HG03108 (cell line): ENCODE results near the gene SCIMP.
"Not testable (repeated sequence)": the region's sequence is repeated elsewhere in the genome, so short reads cannot be mapped to it uniquely, and the experiment has no call there.

Source experiments
- ATAC-seq: cut with Tn5 transposase; IDR thresholded peaks from one replicate; pipeline ENCODE4 v1.9.1; 2021; ENCODE audit warnings: moderate library complexity; ENCODE audit not compliant: unreplicated experiment

The SCIMP gene

DNA sequence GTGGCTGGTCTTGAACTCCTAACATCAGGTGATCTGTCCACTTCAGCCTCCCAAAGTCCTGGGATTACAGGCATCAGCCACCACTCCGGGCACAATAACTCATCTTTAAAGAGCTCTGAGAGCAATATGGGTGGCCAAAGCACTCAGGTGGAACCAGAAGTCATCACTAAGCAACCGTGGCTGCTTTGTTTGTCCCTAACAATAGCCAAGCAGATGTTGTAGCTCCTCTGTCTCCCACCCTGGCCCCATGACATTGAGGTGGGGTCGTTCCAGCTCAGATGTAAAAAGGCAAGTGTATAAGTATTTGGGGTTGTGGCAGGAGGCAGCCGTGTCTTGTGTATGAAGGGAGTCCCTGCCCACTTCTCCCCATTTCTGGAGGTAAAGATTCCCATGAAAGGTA, 3.7 kb upstream of the SCIMP start:
- no peak for ATAC-seq

- ATAC-seq, result no peak
Measured at GRCh38 chr17:5237541-5238016, 2.9 kb upstream of the SCIMP start.

GRCh38 chr17:5236938-5237540, 2.4 kb upstream of the SCIMP start:
- ATAC-seq, result no peak

DNA sequence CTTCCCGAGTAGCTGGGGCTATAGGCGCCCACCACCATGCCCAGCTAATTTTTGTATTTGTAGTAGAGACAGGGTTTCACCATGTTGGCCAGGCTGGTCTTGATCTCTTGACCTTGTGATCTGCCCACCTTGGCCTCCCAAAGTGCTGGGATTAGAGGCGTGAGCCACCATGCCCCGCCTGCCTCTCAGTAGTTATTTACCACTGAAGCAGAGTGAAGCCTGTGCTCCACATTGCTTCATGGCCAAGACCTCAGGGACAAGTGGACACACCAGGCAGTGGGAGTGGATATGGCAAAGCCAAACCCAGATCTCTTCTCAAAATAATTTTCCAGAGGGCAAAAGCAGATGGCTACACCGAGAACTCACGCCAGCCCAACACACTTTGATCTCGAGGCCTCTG, 1.2 kb downstream of the SCIMP start:
- ATAC-seq, result not testable (repeated sequence)

GRCh38 chr17:5226940-5227878, 7.5 kb downstream of the SCIMP start:
- ATAC-seq, result peak; percentile 37

DNA sequence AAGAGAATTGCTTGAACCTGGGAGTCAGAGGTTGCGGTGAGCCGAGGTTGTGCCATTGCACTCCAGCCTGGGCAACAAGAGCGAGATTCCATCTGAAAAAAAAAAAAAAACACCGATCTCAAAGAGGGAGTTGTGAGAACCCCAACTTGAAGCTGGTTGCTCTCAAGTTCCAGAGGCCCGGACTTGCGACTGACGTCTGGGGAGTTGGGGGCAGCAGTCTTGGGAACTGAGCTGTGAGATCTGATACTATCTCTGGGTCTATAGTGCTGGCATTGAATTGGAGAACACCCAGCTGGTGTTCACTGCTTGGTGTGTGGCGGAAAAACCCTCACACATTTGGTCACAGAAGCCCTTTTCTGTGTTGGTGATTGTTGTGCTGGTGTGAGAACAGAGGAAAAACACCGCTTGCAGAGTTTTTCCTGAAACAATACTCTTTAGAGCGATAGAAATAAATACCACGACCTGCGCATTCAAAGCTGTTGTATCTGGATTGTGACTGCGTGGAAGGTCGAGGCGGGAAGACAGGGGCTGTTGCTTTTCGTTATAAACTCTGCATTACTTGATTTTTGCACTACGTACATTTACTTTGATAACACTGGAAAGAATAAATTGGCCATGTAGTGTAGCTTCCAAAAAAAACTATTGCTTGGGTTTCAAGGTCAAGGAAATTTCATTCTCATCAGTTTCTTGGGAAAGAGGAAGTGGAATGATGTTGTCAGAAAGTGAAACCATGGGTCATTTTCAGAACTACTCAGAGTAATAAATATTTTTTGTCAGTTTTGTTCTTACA, 8.8 kb downstream of the SCIMP start:
- ATAC-seq, result peak; percentile 32

DNA sequence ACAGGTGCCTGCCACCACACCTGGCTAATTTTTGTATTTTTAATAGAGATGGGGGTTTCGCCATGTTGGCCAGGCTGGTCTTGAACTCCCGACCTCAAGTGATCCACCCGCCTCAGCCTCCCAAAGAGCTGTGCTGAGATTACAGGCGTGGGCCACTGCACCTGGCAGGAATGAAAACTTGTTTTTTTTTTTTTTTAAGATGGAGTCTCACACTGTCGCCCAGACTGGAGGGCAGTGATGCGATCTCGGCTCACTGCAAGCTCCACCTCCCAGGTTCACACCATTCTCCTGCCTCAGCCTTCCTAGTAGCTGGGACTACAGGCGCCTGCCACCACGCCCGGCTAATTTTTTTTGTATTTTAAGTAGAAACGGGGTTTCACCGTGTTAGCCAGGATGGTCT, 12.7 kb downstream of the SCIMP start:
- ATAC-seq, result not testable (repeated sequence)

DNA sequence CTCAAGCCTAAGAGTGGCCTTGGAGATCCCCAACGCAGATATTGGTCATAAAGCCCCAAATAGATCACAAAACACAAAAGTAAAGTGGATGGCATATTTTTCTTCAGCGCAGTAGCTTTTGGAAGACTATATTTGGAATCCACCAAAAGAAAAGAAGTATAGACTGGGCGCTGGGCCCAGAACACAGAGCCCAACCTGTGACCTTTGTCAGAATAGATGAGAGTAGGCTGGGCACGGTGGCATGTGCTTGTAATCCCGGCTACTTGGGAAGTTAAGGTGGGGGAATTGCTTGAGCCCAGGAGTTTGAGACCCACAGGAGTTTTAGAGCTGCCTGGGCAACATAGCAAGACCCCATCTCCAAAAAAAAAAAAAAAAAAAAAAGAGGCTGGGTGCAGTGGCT, 14.6 kb downstream of the SCIMP start:
- no peak for ATAC-seq

DNA sequence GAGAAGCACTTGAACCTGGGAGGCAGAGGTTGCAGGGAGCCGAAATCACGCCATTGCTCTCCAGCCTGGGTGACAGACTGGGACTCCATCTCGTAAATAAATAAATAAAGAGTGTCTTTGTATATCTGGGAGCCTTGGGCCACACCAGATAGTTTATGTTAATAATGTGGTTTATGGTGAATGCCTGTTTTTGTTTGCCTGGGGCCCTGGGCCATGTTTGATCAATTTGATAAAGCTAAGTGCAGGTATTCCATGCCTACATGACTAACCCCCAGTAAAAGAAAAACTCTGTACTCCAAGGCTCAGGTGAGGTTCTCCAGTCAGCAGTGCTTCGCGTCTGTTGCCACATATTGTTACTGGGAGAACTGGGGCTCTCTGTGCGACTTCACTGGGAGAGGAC, 15.1 kb downstream of the SCIMP start:
- ATAC-seq, result no peak

DNA sequence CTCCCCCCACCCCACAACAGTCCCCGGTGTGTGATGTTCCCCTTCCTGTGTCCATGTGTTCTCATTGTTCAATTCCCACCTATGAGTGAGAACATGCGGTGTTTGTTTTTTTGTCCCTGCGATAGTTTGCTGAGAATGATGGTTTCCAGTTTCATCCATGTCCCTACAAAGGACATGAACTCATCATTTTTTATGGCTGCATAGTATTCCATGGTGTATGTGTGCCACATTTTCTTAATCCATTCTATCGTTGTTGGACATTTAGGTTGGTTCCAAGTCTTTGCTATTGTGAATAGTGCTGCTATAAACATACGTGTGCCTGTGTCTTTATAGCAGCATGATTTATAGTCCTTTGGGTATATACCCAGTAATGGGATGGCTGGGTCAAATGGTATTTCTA, 17.1 kb downstream of the SCIMP start:
- ATAC-seq, result not testable (repeated sequence)

DNA sequence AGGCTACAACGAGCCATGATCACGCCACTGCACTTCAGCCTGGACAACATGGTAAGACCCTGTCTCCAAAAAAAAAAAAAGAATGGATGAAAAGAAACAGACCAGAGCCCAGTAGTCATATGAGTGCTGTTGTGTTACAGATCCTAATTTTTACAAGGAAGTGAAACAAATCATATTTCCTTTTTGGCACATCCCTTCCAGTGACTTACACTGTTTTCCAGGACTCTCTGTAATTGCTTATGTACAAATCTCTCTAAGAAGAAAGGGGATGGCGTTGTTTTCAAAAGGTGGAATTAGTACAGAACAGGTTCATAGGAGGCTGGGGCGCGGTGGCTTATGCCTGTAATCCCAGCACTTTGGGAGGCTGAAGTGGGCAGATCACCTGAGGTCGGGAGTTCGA, 23.2 kb downstream of the SCIMP start:
- ATAC-seq, result no peak

DNA sequence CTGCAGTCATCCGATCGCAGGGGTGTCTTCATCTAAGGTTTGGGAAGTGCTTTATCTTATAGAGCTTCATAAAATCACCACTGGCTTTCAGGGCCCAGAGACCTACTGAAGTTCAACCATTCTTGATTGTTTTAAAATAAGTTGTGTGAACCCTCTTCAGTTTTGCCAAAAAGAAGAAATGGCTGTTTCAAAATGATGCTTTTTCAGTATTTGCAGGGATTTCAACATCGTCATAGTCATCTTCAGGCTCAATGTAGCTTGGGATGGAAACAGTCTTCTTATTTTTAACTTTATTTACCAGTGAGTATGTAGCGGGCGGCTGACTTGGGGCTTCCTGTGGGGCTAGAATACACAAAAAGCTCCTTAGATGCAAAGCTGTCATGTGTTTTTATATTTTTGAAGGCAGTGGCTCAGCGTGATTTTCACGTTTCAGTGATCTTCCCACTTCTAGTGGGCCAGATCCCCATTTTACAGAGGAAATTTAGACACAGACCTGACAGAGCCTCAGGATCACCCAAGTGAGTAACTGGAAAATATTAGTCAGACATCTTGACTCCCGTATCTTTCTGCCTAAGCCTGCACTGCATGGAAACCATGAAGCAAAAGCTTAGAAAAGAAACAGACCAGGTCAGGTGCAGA, 23.9 kb downstream of the SCIMP start:
- peak; percentile 53 for ATAC-seq

- ATAC-seq, result peak; percentile 16
Measured at GRCh38 chr17:5210091-5210490, 24.6 kb downstream of the SCIMP start.

DNA sequence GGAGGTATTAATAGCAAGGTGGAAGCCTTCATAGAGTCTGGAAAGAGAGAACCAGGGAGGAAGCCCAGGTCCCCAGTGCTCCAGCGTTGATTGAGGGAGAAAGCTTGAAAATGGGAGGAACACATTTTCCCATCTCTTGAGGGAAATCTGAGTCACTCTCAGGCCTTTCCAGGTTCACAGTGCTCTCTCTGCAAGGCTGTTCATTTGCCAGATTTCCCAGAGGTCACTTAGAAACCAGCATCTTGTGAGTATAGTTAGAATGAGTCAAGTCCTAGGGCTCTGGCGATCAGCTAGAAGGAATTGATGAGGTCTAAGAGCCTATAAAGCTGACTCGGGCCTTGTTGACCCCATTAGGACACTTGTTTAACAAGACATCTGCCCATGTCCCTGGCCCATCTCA, 25.3 kb downstream of the SCIMP start:
- ATAC-seq, result no peak

- no peak for ATAC-seq
Measured at GRCh38 chr17:5203908-5204294, 30.8 kb downstream of the SCIMP start.

DNA sequence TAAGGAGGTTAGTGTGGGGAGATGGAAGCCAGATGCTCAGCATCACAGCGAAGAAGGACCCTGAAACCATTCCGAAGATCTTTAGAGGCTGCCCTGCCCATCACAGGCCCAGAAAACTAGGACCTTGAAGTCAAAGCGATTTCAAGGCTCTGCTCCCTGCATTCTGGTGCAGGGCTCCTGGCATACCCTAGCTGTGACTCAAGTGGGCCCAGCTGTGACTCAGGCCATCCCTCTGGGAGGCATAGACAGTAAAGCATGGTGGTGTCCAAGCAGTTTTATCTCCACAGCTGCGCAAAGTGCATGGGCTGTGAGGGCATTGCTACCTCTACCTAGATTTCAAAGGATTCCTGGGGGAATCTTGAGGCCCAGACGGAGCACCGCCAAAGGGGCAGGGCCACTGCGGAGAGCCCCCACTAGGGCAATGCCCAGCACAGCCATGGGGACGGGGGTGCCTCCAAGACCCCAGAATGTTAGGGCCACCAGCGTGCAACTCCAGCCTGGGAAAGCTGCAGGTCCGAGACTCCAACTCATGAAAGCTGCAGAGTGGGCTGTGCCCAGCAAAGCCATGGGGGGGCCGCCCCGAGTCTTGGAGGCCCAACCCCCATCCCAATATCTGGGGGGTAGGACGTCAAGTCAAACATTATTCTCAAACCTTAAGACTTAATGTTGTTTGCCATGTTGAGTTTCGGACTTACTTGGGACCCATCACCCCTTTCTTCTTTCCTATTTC, 31.3 kb downstream of the SCIMP start:
- ATAC-seq, result no peak

- no peak for ATAC-seq
Measured at GRCh38 chr17:5201011-5201410, 33.6 kb downstream of the SCIMP start.

DNA sequence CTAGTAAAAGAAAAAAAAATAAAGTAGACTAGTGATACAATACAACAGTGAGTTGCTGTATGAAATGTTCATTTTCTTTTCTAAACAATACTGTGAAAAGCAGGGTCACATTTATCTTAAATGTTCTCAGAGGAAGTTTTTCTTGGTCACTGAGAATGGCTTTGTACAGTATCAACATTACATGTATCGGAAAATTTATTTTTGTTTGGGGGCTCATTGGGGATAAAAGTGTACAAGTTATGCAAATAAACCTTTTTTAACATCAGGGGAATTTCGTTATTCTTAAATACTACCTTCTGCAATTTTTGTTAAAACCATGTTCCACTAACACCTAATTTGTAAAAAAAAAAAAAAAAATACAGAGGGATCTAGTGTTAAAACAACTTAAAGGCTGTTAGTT, 34.3 kb downstream of the SCIMP start:
- no peak for ATAC-seq

GRCh38 chr17:5198472-5198871, 36.2 kb downstream of the SCIMP start:
- ATAC-seq, result no peak

DNA sequence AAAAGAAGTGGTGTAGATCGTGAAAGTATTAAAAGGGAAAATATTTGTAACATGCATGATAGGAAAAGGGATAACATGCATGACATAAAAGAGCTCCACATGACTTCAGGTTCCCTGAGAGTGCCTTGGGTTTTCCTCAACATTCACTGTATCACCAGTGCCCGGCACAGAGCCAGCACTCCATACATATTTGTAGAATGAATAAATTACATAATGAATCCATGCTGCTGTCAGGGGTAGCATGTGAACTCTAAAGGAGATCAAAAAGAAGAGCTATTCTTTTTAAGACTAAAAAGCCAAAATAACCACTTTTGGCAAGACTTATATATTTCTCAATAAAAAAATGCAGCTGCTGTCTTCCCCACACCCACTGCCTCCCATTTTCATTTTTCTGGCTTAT, 40.3 kb downstream of the SCIMP start:
- ATAC-seq, result no peak
